ENCODE data around the gene R3HDML.

Gene R3HDML

DNA sequence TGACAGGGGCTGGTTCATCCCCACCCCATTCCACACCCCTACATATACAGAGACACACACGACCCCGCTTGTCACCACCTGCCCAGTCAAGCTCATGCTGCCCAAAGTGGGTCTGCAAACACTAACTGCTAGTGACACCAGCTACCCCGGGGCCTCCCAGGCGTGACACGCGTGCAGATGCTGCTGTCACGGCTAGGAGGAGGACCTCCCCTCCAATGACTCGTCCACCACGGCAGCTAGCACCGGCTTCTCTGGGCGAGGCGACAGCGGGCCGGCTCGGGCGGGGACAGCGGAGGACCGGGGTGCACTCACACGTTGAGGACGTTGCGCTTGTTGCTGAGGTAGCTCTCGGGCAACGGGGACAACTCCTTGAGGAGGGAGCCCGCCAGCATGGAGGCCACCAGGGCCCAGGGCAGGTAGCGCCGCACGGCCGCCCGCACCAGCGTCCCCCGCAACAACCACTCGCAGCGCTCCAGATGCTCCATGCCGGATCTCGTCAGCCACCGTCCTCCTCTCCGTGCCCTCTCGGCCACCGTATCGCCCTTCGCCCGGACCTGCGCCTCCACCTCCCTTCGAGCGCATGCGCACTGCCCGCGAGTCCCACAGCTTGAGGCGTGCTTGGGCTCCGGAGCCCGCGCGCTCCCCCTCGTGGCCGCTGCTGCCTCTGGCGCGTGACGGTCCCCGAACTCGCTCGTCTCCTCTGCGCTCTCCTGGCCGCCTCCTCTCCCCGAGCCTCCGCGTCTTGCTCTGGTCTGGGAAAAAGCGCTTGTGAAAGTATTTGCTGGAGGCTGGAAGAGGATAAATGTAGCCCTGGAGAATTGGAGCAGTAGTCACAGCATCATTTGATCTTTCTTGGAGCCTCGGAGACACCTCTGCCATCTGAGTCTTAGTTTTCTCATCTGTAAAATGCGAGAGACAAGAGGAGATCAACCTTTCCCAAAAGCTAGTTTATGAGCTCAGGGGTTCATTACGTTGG lies 25.9 kb upstream of the R3HDML start, which contains the start of gene FITM2:
FITM2 (minus strand) TSS at position 539 of the 976 bp plus-strand sequence; CDS start at position 485, 54 bp downstream.
- Histone ChIP-seq H3K4me3 (ENCODE audit: low read depth in 1 of 2, low read length in 2 of 2) (peak within 1 kb of the TSS; percentile 33 to 66; a peak in 3 of 4 replicates), H3K27ac (ENCODE audit: low read length) (peak within 1 kb of the TSS; percentile 58), H3K4me2 (ENCODE audit: insufficient read depth, low read length) (peak within 1 kb of the TSS; percentile 86), H3K4me1 (ENCODE audit: insufficient read depth, low read length) (peaks cover 20% of the 10 kb centered on the region), H3K79me2 (ENCODE audit: insufficient read depth, low read length) (no peaks in the 10 kb centered on the region), H3K9ac (ENCODE audit: low read depth, low read length) (peak within 1 kb of the TSS; percentile 66), H3K36me3 (ENCODE audit: insufficient read depth, low read length) (no peaks in the 10 kb centered on the region), H2AFZ (ENCODE audit: low read depth, low read length) (peak within 1 kb of the TSS; percentile 94), H4K20me1 (ENCODE audit: insufficient read depth, low read length) (no peaks in the 10 kb centered on the region), H3K9me3 (ENCODE audit: insufficient read depth, low read length, severe bottlenecking) (no peaks in the 10 kb centered on the region), H3K27me3 (ENCODE audit: insufficient read depth, low read length, poor library complexity) (no peaks in the 10 kb centered on the region)
- DNase-seq (peak; percentile 97), ATAC-seq (ENCODE audit: insufficient read depth, low read depth) (peak; percentile 96)
- TF ChIP-seq, protein P1, sequence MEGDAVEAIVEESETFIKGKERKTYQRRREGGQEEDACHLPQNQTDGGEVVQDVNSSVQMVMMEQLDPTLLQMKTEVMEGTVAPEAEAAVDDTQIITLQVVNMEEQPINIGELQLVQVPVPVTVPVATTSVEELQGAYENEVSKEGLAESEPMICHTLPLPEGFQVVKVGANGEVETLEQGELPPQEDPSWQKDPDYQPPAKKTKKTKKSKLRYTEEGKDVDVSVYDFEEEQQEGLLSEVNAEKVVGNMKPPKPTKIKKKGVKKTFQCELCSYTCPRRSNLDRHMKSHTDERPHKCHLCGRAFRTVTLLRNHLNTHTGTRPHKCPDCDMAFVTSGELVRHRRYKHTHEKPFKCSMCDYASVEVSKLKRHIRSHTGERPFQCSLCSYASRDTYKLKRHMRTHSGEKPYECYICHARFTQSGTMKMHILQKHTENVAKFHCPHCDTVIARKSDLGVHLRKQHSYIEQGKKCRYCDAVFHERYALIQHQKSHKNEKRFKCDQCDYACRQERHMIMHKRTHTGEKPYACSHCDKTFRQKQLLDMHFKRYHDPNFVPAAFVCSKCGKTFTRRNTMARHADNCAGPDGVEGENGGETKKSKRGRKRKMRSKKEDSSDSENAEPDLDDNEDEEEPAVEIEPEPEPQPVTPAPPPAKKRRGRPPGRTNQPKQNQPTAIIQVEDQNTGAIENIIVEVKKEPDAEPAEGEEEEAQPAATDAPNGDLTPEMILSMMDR (IDR thresholded peaks at IDR 0.05; ENCODE audit: borderline replicate concordance, extremely low read depth, low read length, poor library complexity, severe bottlenecking) = peak; percentile 100
- TF ChIP-seq EZH2 (IDR thresholded peaks at IDR 0.05; ENCODE audit: borderline replicate concordance, low read depth, low read length, severe bottlenecking) = no peak

- H3K27ac ChIP-seq (ENCODE audit: low read length) = no peak overlapping the region
- no peak for DNase-seq
- ATAC-seq (ENCODE audit: insufficient read depth, low read depth) = no peak
These were observed 22.0 kb upstream of the R3HDML start for GRCh38 chr20:44314870-44315269.

GRCh38 chr20:44319839-44320422 lies 16.9 kb upstream of the R3HDML start:
- Histone ChIP-seq H3K9ac (ENCODE audit: low read depth, low read length) (no peak overlapping the region), H4K20me1 (ENCODE audit: insufficient read depth, low read length) (no peaks in the 10 kb centered on the region), H3K4me2 (ENCODE audit: insufficient read depth, low read length) (no peak overlapping the region), H3K4me3 (ENCODE audit: low read depth in 1 of 2, low read length in 2 of 2) (no peak overlapping the region), H2AFZ (ENCODE audit: low read depth, low read length) (no peak overlapping the region), H3K27ac (ENCODE audit: low read length) (no peak overlapping the region), H3K27me3 (ENCODE audit: insufficient read depth, low read length, poor library complexity) (peaks cover 6% of the 10 kb centered on the region), H3K4me1 (ENCODE audit: insufficient read depth, low read length) (no peaks in the 10 kb centered on the region), H3K36me3 (ENCODE audit: insufficient read depth, low read length) (no peaks in the 10 kb centered on the region), H3K9me3 (ENCODE audit: insufficient read depth, low read length, severe bottlenecking) (no peaks in the 10 kb centered on the region), H3K79me2 (ENCODE audit: insufficient read depth, low read length) (no peaks in the 10 kb centered on the region)
- ATAC-seq (ENCODE audit: insufficient read depth, low read depth) = no peak
- no peak for DNase-seq
- TF ChIP-seq EZH2 (IDR thresholded peaks at IDR 0.05; ENCODE audit: borderline replicate concordance, low read depth, low read length, severe bottlenecking) = no peak
- TF ChIP-seq, protein P1 (IDR thresholded peaks at IDR 0.05; ENCODE audit: borderline replicate concordance, extremely low read depth, low read length, poor library complexity, severe bottlenecking) = no peak

More at GRCh38 chr20:44314870-44315269, 22.0 kb upstream of the R3HDML start:
- H3K79me2 ChIP-seq (ENCODE audit: insufficient read depth, low read length) = no peaks in the 10 kb centered on the region
- TF ChIP-seq, protein P1 (IDR thresholded peaks at IDR 0.05; ENCODE audit: borderline replicate concordance, extremely low read depth, low read length, poor library complexity, severe bottlenecking) = no peak
- no peak for TF ChIP-seq EZH2 (IDR thresholded peaks at IDR 0.05; ENCODE audit: borderline replicate concordance, low read depth, low read length, severe bottlenecking)
- H3K27me3 ChIP-seq (ENCODE audit: insufficient read depth, low read length, poor library complexity) = peaks cover 3% of the 10 kb centered on the region
- H3K36me3 ChIP-seq (ENCODE audit: insufficient read depth, low read length) = no peaks in the 10 kb centered on the region
- H3K9me3 ChIP-seq (ENCODE audit: insufficient read depth, low read length, severe bottlenecking) = no peaks in the 10 kb centered on the region
- peaks cover 15% of the 10 kb centered on the region for H3K4me1 ChIP-seq (ENCODE audit: insufficient read depth, low read length)
- H3K9ac ChIP-seq (ENCODE audit: low read depth, low read length) = no peak overlapping the region
- H2AFZ ChIP-seq (ENCODE audit: low read depth, low read length) = no peak overlapping the region
- H3K4me3 ChIP-seq (ENCODE audit: low read depth in 1 of 2, low read length in 2 of 2) = no peak overlapping the region
- H4K20me1 ChIP-seq (ENCODE audit: insufficient read depth, low read length) = no peaks in the 10 kb centered on the region
- no peak overlapping the region for H3K4me2 ChIP-seq (ENCODE audit: insufficient read depth, low read length)

Data from DND-41 (cell line).